Mesenchymal stem cell (in vitro differentiated cells and primary cell): ENCODE data around the gene TST.

ENCODE experiments used
- DNase-seq: peaks from one replicate; pipeline ENCODE4 v3.0.0-alpha.2; 2013
- H2AFZ ChIP-seq: one replicate; pipeline ENCODE4 v1.6.1; 2013; ENCODE audit warnings: low read depth, mild to moderate bottlenecking, control low read depth, inconsistent platforms, low read length, moderate library complexity
- H2AK5ac ChIP-seq: 2 replicates; pipeline ENCODE4 v1.6.1; 2013; ENCODE audit warnings: low read length, moderate library complexity, mild to moderate bottlenecking, inconsistent platforms; ENCODE audit not compliant: severe bottlenecking
- H2BK120ac ChIP-seq: one replicate; pipeline ENCODE4 v1.6.1; 2013; ENCODE audit warnings: low read depth, mild to moderate bottlenecking, inconsistent platforms, low read length, moderate library complexity
- H2BK12ac ChIP-seq, 2 experiments: one replicate each; pipeline ENCODE4 v1.6.1; 2013; ENCODE audit warnings: inconsistent platforms in 2 of 2, low read length in 2 of 2, mild to moderate bottlenecking in 2 of 2, moderate library complexity in 2 of 2, control low read depth in 1 of 2
- H2BK15ac ChIP-seq: one replicate; pipeline ENCODE4 v1.6.1; 2013; ENCODE audit warnings: mild to moderate bottlenecking, low read depth, inconsistent platforms; ENCODE audit not compliant: poor library complexity, severe bottlenecking
- H2BK5ac ChIP-seq: 2 replicates; pipeline ENCODE4 v1.6.1; 2013; ENCODE audit warnings: low read depth, mild to moderate bottlenecking, low read length, control low read depth, inconsistent platforms; ENCODE audit not compliant: poor library complexity, severe bottlenecking
- H3K14ac ChIP-seq, 2 experiments: one replicate each; pipeline ENCODE4 v1.6.1; 2013; ENCODE audit warnings: inconsistent platforms in 2 of 2, low read length in 2 of 2, control low read depth in 1 of 2, mild to moderate bottlenecking in 1 of 2, moderate library complexity in 1 of 2
- H3K18ac ChIP-seq, 2 experiments: one replicate each; pipeline ENCODE4 v1.6.1; 2013; ENCODE audit warnings: inconsistent platforms in 2 of 2, low read length in 2 of 2, control low read depth in 1 of 2, low read depth in 1 of 2, mild to moderate bottlenecking in 1 of 2
- H3K23ac ChIP-seq, 2 experiments: one replicate each; pipeline ENCODE4 v1.6.1; 2013; ENCODE audit warnings: inconsistent platforms in 2 of 2, low read length in 2 of 2, mild to moderate bottlenecking in 2 of 2, moderate library complexity in 2 of 2, control low read depth in 1 of 2
- H3K27ac ChIP-seq: 2 replicates; pipeline ENCODE4 v1.5.1; 2013; ENCODE audit warnings: mild to moderate bottlenecking, moderate library complexity, low read length, control low read depth, inconsistent platforms; ENCODE audit not compliant: poor library complexity, severe bottlenecking
- H3K27me3 ChIP-seq, 2 experiments: 2 replicates each; pipeline versions ENCODE4 v1.6.1 to v1.7.0; 2013; ENCODE audit warnings: low read length in 2 of 2, mild to moderate bottlenecking in 2 of 2, moderate library complexity in 2 of 2, control low read depth in 1 of 2, inconsistent platforms in 1 of 2; ENCODE audit not compliant: control insufficient read depth in 1 of 2, insufficient read depth in 1 of 2
- H3K36me3 ChIP-seq, 2 experiments: 2 replicates each; pipeline versions ENCODE4 v1.6.1 to v1.7.0; 2013; ENCODE audit warnings: low read length in 2 of 2, control low read depth in 1 of 2, inconsistent platforms in 1 of 2, low read depth in 1 of 2, mild to moderate bottlenecking in 1 of 2; ENCODE audit not compliant: insufficient read depth in 2 of 2, control insufficient read depth in 1 of 2
- H3K4ac ChIP-seq, 2 experiments: one replicate each; pipeline ENCODE4 v1.6.1; 2013; ENCODE audit warnings: inconsistent platforms in 2 of 2, low read length in 2 of 2, mild to moderate bottlenecking in 2 of 2, moderate library complexity in 2 of 2, control low read depth in 1 of 2, low read depth in 1 of 2
- H3K4me1 ChIP-seq: 2 replicates; pipeline ENCODE4 v1.6.1; 2013; ENCODE audit warnings: low read depth, low read length, control low read depth; ENCODE audit not compliant: control insufficient read depth, insufficient read depth
- H3K4me2 ChIP-seq: 2 replicates; pipeline ENCODE4 v1.6.1; 2013; ENCODE audit warnings: low read length, mild to moderate bottlenecking, inconsistent platforms; ENCODE audit not compliant: poor library complexity, severe bottlenecking
- H3K4me3 ChIP-seq, 2 experiments: 2 replicates each; pipeline versions ENCODE4 v1.5.1 to v1.7.0; 2013; ENCODE audit warnings: low read length in 2 of 2, mild to moderate bottlenecking in 2 of 2, control low read depth in 1 of 2, low read depth in 1 of 2; ENCODE audit not compliant: insufficient read depth in 1 of 2
- H3K79me1 ChIP-seq: replicated peaks from 2 replicates; pipeline ENCODE4 v1.6.1; 2013; ENCODE audit warnings: mild to moderate bottlenecking, control low read depth, low read length, inconsistent platforms; ENCODE audit not compliant: poor library complexity, severe bottlenecking
- H3K9ac ChIP-seq: 2 replicates; pipeline ENCODE4 v1.7.0; 2013; ENCODE audit warnings: mild to moderate bottlenecking, low read length, moderate library complexity
- H3K9me3 ChIP-seq: 2 replicates; pipeline ENCODE4 v1.7.0; 2013; ENCODE audit warnings: mild to moderate bottlenecking, low read length; ENCODE audit not compliant: control insufficient read depth
- H4K8ac ChIP-seq: one replicate; pipeline ENCODE4 v1.6.1; 2013; ENCODE audit warnings: inconsistent platforms, mild to moderate bottlenecking, low read length, moderate library complexity
- H4K91ac ChIP-seq: one replicate; pipeline ENCODE4 v1.6.1; 2013; ENCODE audit warnings: mild to moderate bottlenecking, low read length, inconsistent platforms
- WGBS: methylation state at CpG from one replicate; pipeline ENCODE4 v1.1.7; 2013; ENCODE audit warnings: mixed read lengths; 5-methylcytosine and 5-hydroxymethylcytosine counted together

TST gene

GRCh38 chr22:37014835-37015586, 4.2 kb downstream of the TST start:
- Histone ChIP-seq H3K4ac (no peak overlapping the region), H3K18ac (no peak overlapping the region), H3K9me3 (no peaks in the 10 kb centered on the region), H2BK5ac (no peak overlapping the region), H2AFZ (no peak overlapping the region), H2BK120ac (no peak overlapping the region), H3K4me3 (no peak overlapping the region), H3K27me3 (peaks cover 1 to 3% of the 10 kb centered on the region in 2 experiments), H4K91ac (no peak overlapping the region), H4K8ac (no peak overlapping the region), H3K4me1 (peaks cover 25% of the 10 kb centered on the region), H3K79me1 (peaks cover 24% of the 10 kb centered on the region), H3K23ac (no peak overlapping the region), H3K4me2 (no peak overlapping the region), H2BK15ac (no peak overlapping the region), H2AK5ac (no peak overlapping the region), H3K36me3 (peaks cover 18 to 26% of the 10 kb centered on the region in 2 experiments), H3K14ac (no peak overlapping the region), H3K9ac (no peak overlapping the region), H3K27ac (no peak overlapping the region), H2BK12ac (no peak overlapping the region)
- 80% methylated on average over 11 of the region's 12 CpGs for WGBS
- no peak for DNase-seq

DNA sequence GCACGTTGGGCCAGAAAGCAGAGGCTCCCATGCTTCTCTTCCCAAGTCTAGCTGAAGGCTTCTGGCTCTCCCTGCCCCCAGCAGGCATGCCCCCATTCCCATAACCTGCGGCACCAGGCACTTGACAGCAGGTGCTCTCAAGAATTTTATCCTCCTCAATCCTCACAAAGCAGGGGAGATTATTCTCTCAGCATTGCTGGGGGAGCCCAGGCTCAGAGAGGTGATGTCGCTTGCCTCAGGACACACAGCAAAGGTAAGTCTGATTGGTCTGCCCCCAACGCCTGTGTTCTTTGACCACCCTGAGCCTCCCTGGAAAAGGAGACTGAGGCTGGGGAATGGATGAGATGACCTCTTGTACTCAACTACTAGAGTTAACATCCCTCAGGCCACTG, 4.8 kb downstream of the TST start:
- peaks cover 25% of the 10 kb centered on the region for H3K4me1 ChIP-seq
- no peak overlapping the region for H2AFZ ChIP-seq
- H3K9ac ChIP-seq, result no peak overlapping the region
- H3K14ac ChIP-seq, result no peak overlapping the region
- H2BK15ac ChIP-seq, result no peak overlapping the region
- H3K27ac ChIP-seq, result no peak overlapping the region
- 93% methylated on average over 4 of the region's 4 CpGs for WGBS
- H2BK12ac ChIP-seq, result no peak overlapping the region
- no peak overlapping the region for H2BK120ac ChIP-seq
- H3K4ac ChIP-seq, result no peak overlapping the region
- H3K4me2 ChIP-seq, result no peak overlapping the region
- no peak overlapping the region for H2AK5ac ChIP-seq
- H2BK5ac ChIP-seq, result no peak overlapping the region
- DNase-seq, result no peak
- no peak overlapping the region for H3K4me3 ChIP-seq
- H3K27me3 ChIP-seq, result peaks cover 4 to 9% of the 10 kb centered on the region in 2 experiments
- no peak overlapping the region for H4K91ac ChIP-seq
- peaks cover 18 to 26% of the 10 kb centered on the region in 2 experiments for H3K36me3 ChIP-seq
- H3K23ac ChIP-seq, result no peak overlapping the region
- no peak overlapping the region for H3K18ac ChIP-seq
- no peaks in the 10 kb centered on the region for H3K9me3 ChIP-seq
- H3K79me1 ChIP-seq, result peaks cover 24% of the 10 kb centered on the region
- H4K8ac ChIP-seq, result no peak overlapping the region

DNA sequence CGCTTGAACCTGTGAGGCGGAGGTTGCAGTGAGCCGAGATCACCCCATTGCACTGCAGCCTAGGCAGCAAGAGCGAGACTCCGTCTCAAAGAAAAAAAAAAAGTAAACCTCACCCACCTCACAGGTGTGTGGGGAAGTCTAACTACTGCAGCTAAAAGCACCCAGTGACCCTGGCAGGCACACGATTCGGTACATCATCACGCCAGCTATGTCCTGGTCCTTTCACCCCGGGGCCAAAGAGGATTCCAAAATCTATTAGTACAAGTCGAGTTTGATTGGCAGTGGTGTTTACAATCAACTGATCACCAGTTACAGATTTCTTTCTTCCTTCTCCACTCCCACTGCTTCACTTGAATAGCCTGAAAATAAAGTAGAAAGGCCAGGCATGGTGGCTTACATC, 6.3 kb downstream of the TST start:
- Histone ChIP-seq H3K79me1 (peaks cover 17% of the 10 kb centered on the region), H2AFZ (no peak overlapping the region), H2BK5ac (no peak overlapping the region), H3K9ac (no peak overlapping the region), H3K14ac (no peak overlapping the region), H3K4me2 (no peak overlapping the region), H3K9me3 (no peaks in the 10 kb centered on the region), H2BK120ac (no peak overlapping the region), H3K18ac (no peak overlapping the region), H4K8ac (no peak overlapping the region), H3K4ac (no peak overlapping the region), H2BK12ac (no peak overlapping the region), H3K36me3 (peaks cover 17 to 24% of the 10 kb centered on the region in 2 experiments), H3K4me3 (no peak overlapping the region), H2BK15ac (no peak overlapping the region), H3K4me1 (peaks cover 18% of the 10 kb centered on the region), H2AK5ac (no peak overlapping the region), H3K27me3 (peaks cover 9 to 23% of the 10 kb centered on the region in 2 experiments), H3K27ac (no peak overlapping the region), H3K23ac (no peak overlapping the region), H4K91ac (no peak overlapping the region)
- WGBS, result 93% methylated on average over 8 of the region's 10 CpGs
- DNase-seq, result no peak

DNA sequence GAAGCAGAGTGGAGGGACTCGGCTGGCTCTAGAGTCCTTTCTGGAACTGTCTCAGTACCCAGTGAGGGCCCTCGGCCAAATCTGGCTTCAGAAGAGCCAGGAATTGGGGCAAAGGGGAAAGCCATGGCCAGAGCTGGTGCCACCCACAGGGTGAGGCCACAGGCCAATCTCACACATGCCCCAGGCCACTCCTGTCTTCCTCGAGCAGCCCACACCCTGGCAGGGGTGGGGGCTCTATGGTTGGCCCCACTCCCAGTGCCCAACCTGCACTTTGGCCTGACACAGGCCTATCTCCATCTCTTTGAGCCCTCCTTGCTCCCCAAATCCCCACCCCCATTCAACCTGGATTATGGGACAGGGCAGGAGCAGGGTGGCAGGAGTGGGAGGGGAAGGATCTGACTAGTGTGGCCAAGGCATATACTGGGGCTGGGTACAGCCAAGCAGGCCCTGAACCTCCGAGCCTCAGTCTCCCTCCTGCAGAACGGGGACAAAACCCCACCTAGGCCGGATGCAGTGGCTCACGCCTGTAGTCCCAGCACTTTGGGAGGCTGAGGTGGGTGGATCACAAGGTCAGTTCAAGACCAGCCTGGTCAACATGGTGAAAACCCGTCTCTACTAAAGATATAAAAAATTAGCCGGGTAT, 6.9 kb downstream of the TST start:
- no peak overlapping the region for H2AFZ ChIP-seq

More for the DNA sequence above, 6.9 kb downstream of the TST start:
- peaks cover 11 to 18% of the 10 kb centered on the region in 2 experiments for H3K36me3 ChIP-seq
- H3K14ac ChIP-seq, result no peak overlapping the region
- no peak overlapping the region for H3K27ac ChIP-seq
- H3K9ac ChIP-seq, result no peak overlapping the region
- no peak overlapping the region for H3K23ac ChIP-seq
- peaks cover 14% of the 10 kb centered on the region for H3K4me1 ChIP-seq
- H3K9me3 ChIP-seq, result no peaks in the 10 kb centered on the region
- no peak overlapping the region for H3K4me3 ChIP-seq
- no peak overlapping the region for H3K4me2 ChIP-seq
- H3K27me3 ChIP-seq, result peaks cover 15 to 29% of the 10 kb centered on the region in 2 experiments
- H2BK15ac ChIP-seq, result no peak overlapping the region
- peaks cover 11% of the 10 kb centered on the region for H3K79me1 ChIP-seq
- DNase-seq, result no peak
- H3K4ac ChIP-seq, result no peak overlapping the region
- H2BK120ac ChIP-seq, result no peak overlapping the region
- no peak overlapping the region for H2BK5ac ChIP-seq
- H3K18ac ChIP-seq, result no peak overlapping the region
- H2AK5ac ChIP-seq, result no peak overlapping the region
- no peak overlapping the region for H4K8ac ChIP-seq
- H2BK12ac ChIP-seq, result no peak overlapping the region
- H4K91ac ChIP-seq, result no peak overlapping the region
- WGBS, result 92% methylated on average over 9 of the region's 9 CpGs
